Measurements from ENCODE around the gene ACSL5.
A peak's percentile ranks its signal among the peaks of the same experiment; 100 is the strongest.
"Not testable (repeated sequence)": the region's sequence is repeated elsewhere in the genome, so short reads cannot be mapped to it uniquely, and the experiment has no call there.

ACSL5 gene

GRCh38 chr10:112351146-112351545 lies 22.8 kb upstream of the ACSL5 start:
- DNase-seq: no peak

GRCh38 chr10:112352044-112352443 lies 21.9 kb upstream of the ACSL5 start:
- DNase-seq: no peak

GRCh38 chr10:112353046-112353445 lies 20.9 kb upstream of the ACSL5 start:
- no peak for DNase-seq

- DNase-seq: no peak
Measured at GRCh38 chr10:112356686-112357085, 17.2 kb upstream of the ACSL5 start.

- no peak for DNase-seq
Measured at GRCh38 chr10:112359606-112360307, 14.2 kb upstream of the ACSL5 start.

GRCh38 chr10:112360308-112361270 lies 13.3 kb upstream of the ACSL5 start:
- no peak for DNase-seq

GRCh38 chr10:112361951-112362751 lies 11.8 kb upstream of the ACSL5 start:
- no peak for DNase-seq

GRCh38 chr10:112362833-112363232 lies 11.1 kb upstream of the ACSL5 start:
- DNase-seq: no peak

GRCh38 chr10:112363696-112364688 lies 9.9 kb upstream of the ACSL5 start:
- DNase-seq: no peak

GRCh38 chr10:112365014-112365432 lies 8.9 kb upstream of the ACSL5 start:
- no peak for DNase-seq

- DNase-seq: no peak
Measured at GRCh38 chr10:112365451-112365850, 8.5 kb upstream of the ACSL5 start.

- no peak for DNase-seq
Measured at GRCh38 chr10:112366992-112367391, 6.9 kb upstream of the ACSL5 start.

- no peak for DNase-seq
Measured at GRCh38 chr10:112367516-112367915, 6.4 kb upstream of the ACSL5 start.

- no peak for DNase-seq
Measured at GRCh38 chr10:112369495-112370423, 4.2 kb upstream of the ACSL5 start.

- DNase-seq: no peak
Measured at GRCh38 chr10:112370424-112370819, 3.5 kb upstream of the ACSL5 start.

- not testable (repeated sequence) for DNase-seq
Measured at GRCh38 chr10:112371326-112371725, 2.6 kb upstream of the ACSL5 start.

- not testable (repeated sequence) for DNase-seq
Measured at GRCh38 chr10:112372182-112372810, 1.6 kb upstream of the ACSL5 start.

GRCh38 chr10:112374724-112375541 lies 1.0 kb downstream of the ACSL5 start:
- DNase-seq: no peak

- DNase-seq: peak; percentile 27
Measured at GRCh38 chr10:112375721-112376395, 1.9 kb downstream of the ACSL5 start.

Measured in stimulated activated CD4-positive, alpha-beta T cell treated with anti-CD3 and anti-CD28 coated beads, Interleukin-1b, Interleukin-23, amount 100 ng/mL, for 48 hours (primary cell).